DMS114 treated with DMSO at 0.1 percent for 48 hours (cell line): ENCODE data around the gene GUCY1A2.

Experiments used
- DNase-seq: peaks from one replicate; lab custom pipeline; 2025; ENCODE audit not compliant: unreplicated experiment; lab: John Stamatoyannopoulos, UW

The GUCY1A2 gene

GRCh38 chr11:106761240-106761639, 257.0 kb downstream of the GUCY1A2 start:
- DNase-seq = no peak

- DNase-seq = no peak
These were observed 270.2 kb downstream of the GUCY1A2 start for GRCh38 chr11:106748059-106748458.

GRCh38 chr11:106745941-106746340, 272.3 kb downstream of the GUCY1A2 start:
- no peak for DNase-seq

GRCh38 chr11:106733635-106734034, 284.6 kb downstream of the GUCY1A2 start:
- DNase-seq = no peak

- no peak for DNase-seq
These were observed 289.4 kb downstream of the GUCY1A2 start for GRCh38 chr11:106728859-106729258.

- DNase-seq = no peak
These were observed 289.9 kb downstream of the GUCY1A2 start for GRCh38 chr11:106728379-106728778.

- no peak for DNase-seq
These were observed 291.0 kb downstream of the GUCY1A2 start for GRCh38 chr11:106727256-106727655.

GRCh38 chr11:106724293-106724892, 293.9 kb downstream of the GUCY1A2 start:
- no peak for DNase-seq

GRCh38 chr11:106723071-106723470, 295.2 kb downstream of the GUCY1A2 start:
- no peak for DNase-seq

- no peak for DNase-seq
These were observed 301.1 kb downstream of the GUCY1A2 start for GRCh38 chr11:106717222-106717621.

GRCh38 chr11:106714199-106714598, 304.1 kb downstream of the GUCY1A2 start:
- no peak for DNase-seq

GRCh38 chr11:106708348-106708747, 309.9 kb downstream of the GUCY1A2 start:
- no peak for DNase-seq

- no peak for DNase-seq
These were observed 311.9 kb downstream of the GUCY1A2 start for GRCh38 chr11:106706355-106706754.

GRCh38 chr11:106702805-106703204, 315.5 kb downstream of the GUCY1A2 start:
- DNase-seq = no peak

GRCh38 chr11:106697058-106697457, 321.2 kb downstream of the GUCY1A2 start:
- no peak for DNase-seq

- no peak for DNase-seq
These were observed 322.8 kb downstream of the GUCY1A2 start for GRCh38 chr11:106695506-106695905.

GRCh38 chr11:106694501-106694900, 323.8 kb downstream of the GUCY1A2 start:
- no peak for DNase-seq

GRCh38 chr11:106691807-106692365, 326.4 kb downstream of the GUCY1A2 start:
- DNase-seq = no peak

GRCh38 chr11:106690923-106691322, 327.4 kb downstream of the GUCY1A2 start:
- DNase-seq = no peak

GRCh38 chr11:106684944-106685343, 333.3 kb downstream of the GUCY1A2 start:
- DNase-seq = no peak

- DNase-seq = no peak
These were observed 334.8 kb downstream of the GUCY1A2 start for GRCh38 chr11:106683435-106683834.

GRCh38 chr11:106681435-106681834, 336.8 kb downstream of the GUCY1A2 start:
- DNase-seq = no peak

- no peak for DNase-seq
These were observed 338.7 kb downstream of the GUCY1A2 start for GRCh38 chr11:106679581-106679980.
